ENCODE data around the gene DIRAS1.
"Not testable (repeated sequence)": the region's sequence is repeated elsewhere in the genome, so short reads cannot be mapped to it uniquely, and the experiment has no call there.

DIRAS1 gene

DNA sequence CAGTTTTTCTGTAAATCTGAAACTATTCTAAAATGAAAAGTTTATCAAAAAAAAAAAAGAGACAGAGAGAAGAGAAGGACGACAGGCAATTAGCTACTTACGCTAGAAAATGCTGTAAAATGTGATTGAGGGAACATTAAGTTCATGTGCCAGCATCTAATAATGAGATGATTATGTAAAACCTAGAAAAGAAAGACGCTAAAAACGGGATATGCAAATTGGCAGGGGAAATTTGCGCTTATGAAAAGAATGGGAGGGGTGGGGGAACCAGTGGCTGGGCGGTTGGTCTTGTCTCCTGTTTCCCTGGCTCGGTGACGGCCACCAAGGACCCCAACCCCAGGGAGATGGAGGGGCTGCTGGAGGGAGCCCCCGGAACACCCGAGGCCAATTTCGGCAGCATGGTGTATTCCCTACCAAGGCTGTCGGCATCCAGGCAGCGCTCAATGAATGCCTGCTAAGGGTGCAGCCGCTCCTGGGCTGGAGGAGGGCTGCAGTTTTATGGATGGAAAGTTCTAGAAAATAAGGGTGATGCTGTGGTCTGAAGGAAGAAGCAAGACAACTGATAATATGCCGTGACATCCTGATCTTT is 52.9 kb downstream of the DIRAS1 start:
- DNase-seq: no peak

DNA sequence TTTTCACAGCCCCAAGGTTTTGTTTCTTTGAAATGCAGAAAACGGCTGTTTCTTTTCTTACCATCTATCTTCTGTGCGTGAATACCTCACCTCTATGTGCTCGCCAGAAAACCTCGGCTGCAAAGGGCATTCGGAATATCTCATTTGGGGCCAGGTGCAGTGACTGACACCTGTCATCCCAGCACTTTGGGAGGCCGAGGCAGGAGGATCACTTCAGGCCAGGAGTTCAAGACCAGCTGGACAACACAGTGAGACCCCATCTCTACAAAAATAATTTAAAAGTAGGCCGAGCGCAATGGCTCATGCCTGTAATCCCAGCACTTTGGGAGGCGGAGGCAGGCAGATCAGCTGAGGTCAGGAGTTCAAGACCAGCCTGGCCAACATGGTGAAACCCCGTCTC is 53.8 kb downstream of the DIRAS1 start:
- DNase-seq: not testable (repeated sequence)

DNA sequence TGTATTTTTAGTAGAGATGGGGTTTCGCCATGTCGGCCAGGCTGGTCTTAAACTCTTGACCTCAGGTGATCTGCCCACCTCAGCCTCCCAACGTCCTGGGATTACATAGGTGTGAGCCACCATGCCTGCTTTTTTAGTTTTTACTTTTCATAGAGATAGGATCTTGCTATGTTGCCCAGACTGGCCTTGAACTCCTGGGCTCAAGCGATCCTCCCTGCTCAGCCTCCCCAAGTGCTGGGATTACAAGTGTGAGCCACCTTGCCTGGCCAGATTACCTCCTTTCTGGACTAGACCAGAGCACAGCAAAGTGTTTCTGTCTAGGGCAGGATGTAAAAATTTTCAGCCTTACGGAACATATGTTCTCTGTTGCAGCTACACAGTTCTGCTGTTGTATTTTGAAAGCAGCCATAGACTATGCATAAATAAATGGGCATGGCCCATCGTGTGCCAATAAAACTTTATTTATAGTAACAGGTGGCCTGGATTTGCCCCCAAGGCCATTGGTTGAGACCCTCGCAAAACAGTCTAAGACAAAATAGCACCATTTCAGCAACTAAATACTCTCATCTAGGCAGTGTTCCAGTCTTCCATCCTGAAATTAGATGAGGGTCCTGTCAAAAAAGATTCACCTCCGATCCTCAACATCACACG is 54.7 kb downstream of the DIRAS1 start:
- no peak for DNase-seq

GRCh38 chr19:2665103-2665502 is 56.1 kb downstream of the DIRAS1 start:
- no peak for DNase-seq
